Skin of body (tissue), 2 donors: ENCODE data around the gene GNB3. TPM values are rescaled to one million over a fixed set of nuclear protein-coding genes. Genes with fewer than 3 reads are reported as not detected.
A peak's percentile ranks its signal among the peaks of the same experiment; 100 is the strongest.

Experiments used
- DNase-seq: peaks from one replicate; lab custom pipeline; 2025; lab: John Stamatoyannopoulos, UW
- total RNA-seq: library from RNA; depleted of rRNA; stranded (reverse); fragments of >200 nt; gene quantifications from one replicate; pipeline ENCODE4 v1.2.3, GENCODE V29; 2014

Gene GNB3
- total RNA-seq = 2.2 TPM

DNA sequence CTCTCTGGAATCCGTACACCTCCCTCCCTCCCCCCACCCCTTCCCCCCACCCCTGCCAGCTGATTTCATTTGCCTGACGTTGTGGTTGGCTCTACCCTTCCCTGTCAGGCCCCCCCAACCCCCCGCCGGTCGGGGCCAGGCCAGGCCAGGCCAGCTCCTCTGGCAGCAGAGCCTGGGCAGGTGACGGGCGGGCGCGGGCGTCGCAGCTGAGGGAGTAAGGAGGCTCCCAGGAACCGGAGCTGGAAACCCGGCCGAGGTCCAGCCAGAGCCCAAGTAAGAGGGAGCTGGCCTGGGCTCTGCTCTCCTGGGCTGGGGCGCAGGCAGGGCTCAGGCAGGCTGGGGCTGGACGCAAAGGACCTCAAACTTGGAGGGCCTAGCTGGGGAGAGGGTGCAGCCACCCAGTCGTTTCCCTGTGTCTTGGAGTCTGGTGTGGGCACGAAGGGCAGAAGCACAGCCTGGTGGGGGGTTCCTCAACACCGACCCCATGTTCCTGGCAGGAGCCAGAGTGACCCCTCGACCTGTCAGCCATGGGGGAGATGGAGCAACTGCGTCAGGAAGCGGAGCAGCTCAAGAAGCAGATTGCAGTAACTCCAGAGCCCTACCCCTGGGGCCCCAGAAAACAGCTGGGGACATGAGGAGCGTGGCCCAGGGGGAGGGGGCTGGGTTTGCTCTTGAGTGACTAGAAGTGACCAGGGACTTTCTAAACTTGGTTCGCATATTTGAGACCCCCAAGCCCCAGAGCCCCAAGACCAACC, at the start of gene GNB3:
Gene GNB3 (plus strand): TSS at position 165 of the 755 bp plus-strand sequence. CDS start 363 bp downstream, at position 528.
- DNase-seq = no peak

DNA sequence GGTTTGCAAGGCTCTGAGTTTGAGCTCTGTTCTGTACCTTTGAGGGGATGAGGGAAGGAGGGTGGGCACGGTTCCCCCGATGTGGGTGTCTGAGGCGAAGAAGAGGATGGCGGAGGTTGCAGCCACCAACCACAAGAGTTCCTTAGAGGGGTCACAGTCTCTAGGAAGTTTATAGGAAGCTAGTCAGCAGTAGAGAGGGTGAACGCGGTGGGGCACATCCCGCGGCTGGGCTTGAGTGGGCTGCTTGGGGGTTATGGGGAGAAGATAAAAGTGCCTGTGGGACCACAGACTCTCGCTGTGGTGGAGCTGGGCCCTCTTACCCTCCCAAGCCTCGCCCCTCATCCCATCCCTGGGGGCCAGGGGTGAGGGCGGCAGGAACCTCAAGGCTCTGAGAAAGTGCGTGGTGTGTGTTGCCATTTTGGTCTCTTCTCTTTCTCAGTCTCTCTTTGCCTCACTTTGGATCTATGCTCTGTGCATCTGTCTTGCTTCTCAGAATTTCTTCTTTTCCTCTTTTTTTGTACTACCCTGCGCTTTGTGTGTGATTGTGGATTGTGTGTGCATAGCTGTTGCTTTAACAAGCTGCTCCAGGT, 48.7 kb upstream of the GNB3 start:
- DNase-seq = no peak

DNA sequence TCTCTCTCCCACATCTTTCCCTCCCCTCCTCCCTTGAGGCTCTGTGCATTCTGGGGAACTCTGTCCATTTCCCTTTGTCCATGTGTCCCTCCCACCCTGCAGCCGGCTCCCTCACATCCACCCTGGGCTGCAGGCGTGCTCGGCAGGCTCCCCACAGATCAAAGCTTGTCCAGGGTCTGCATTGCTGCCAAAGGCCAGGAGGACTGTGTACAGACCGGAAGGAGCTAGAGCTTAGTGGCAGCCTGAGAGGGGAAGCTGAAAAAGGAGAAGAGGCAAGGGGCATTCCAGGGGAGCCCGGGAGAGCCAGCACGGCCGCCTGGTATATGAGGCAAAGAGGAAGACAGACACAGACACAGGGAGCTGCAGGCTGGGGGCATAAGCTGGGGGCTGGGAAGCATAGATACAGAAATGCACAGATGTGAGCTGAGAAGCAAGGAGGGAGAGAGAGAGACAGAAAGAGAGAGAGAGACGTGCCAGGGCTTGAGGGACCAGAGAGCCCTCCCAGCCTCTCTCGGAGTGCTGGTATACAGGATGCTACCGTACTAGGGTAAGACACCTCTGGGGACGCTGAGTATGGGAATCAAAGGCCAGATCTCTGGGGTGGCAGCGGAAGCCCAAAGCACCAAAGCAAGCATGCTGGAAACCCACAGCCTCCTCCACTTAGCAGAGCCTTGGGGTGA, 48.1 kb upstream of the GNB3 start:
- DNase-seq = no peak

DNA sequence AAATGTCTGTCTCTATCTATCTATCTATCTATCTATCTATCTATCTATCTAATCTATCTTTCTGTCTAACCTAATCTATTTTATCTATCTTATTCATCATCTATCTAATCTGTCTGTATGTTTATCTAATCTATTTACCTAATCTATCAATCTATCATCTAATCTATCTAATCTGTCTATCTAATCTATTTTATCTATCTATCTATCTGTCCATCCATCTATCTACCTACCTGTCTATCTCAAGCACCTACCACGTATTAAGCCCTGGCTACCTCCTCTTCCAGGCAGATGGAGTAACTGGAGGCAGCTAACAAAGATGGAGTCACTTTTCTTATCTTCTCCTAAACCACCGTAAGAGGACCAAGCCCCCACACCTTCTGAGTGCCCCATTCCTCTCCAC, 45.6 kb upstream of the GNB3 start:
- no peak for DNase-seq

DNA sequence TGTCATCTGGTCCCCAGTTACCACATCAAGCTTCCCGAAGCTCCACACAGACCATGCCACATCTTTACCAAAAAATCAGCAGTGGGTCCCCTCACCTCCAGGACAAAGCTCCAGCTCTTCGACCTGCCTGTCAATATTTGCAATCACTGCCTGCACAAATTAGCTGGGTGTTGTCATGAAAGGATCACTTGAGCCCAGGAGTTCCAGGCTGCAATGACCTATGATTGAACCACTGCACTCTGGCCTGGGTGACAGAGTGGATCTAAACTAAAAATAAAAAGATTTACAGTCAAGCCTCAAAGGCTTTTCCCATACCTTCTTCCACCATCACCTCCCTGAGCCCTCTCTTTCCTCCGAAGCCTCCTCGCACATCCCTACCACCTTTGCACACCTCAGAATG, 44.1 kb upstream of the GNB3 start:
- no peak for DNase-seq

DNA sequence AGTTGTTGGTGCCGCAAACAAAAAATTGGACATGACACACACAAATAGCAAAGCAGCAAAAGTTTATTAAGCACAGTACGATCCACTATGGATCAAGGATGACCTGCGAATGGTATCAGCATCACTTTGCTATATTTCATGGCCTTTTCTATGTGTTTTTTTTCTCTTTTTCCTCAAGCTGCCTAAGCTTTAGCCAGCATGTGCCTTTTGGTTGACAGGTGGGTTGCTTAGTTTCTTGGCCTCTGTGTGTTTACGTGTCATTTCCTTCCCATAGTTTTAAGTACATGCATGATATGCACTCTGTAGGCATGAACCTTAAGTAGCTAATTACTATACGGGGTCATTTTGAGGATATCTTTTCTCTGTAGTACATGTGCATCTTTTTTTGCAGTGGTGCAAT, 41.6 kb upstream of the GNB3 start:
- DNase-seq = no peak

DNA sequence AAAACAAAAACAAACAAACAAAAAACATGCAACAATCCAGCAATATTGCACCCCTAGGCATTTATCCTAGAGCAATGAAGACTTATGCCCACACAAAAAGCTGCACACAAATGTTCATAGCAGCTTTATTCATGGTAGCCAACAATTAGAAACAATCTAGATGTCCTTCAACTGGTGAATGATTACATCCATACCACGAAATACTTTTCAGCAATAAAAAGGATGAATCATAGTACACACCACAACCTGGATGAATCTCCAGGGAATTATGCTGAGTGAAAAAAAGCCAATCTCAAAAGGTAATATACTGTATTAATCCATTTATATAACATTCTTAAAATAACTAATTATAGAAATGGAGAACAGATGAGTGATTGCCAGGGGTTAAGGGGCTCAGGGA, 33.6 kb upstream of the GNB3 start:
- DNase-seq = no peak

DNA sequence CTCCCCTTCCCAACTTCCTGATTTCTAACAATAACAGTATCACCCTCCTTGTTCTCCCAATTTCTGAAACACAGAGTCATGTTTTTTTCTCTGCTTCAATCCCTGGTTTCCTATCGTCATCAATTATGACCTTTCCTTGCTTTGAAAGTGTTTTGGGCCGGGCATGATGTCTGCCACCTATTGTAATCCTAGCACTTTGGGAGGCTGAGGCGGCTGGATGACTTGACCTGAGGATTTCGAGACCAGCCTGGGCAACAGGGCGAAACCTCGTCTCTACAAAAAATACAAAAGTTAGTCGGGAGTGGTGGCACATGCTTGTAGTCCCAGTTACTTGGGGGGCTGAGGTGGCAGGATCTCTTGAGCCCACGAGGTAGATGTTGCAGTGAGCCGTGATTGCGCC, 31.7 kb upstream of the GNB3 start:
- DNase-seq = no peak

DNA sequence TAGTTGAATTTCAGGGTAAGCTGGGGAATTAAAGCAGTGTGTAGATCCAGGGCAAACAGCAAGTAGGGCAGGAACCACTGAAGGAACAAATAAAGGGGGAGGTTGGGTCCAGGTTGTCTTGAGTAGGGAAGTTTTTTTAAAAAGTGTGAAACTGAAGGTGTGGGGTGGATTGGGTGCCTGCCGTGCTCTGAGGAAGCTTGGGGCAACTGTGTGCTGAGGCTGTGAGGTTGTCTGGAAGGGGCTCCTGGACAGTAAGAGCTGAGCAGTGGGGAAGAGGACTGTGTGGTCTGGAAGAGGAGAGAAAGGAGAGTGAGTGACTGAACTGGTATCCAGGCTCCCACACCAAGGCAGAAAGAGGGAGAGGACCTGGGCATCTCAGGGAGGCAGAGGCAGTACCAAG, 30.0 kb upstream of the GNB3 start:
- DNase-seq = no peak

DNA sequence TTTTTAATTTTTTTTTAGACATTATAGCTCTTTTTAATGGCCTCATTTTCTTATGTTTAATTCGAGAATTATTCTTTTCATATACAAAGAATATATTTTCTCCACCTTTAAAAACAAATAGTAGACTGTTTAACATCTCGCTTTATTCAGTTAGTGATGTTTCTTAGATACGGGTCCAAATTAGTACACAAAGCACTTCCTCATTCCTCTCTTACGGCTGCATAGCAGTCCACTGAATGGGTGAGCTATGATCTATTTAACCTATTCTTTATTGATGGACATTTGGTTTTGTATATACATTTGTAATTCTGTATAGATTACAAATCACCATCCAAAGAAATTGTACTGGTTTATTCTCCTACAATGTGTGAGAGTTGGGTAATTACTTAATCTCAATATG, 27.4 kb upstream of the GNB3 start:
- no peak for DNase-seq

DNA sequence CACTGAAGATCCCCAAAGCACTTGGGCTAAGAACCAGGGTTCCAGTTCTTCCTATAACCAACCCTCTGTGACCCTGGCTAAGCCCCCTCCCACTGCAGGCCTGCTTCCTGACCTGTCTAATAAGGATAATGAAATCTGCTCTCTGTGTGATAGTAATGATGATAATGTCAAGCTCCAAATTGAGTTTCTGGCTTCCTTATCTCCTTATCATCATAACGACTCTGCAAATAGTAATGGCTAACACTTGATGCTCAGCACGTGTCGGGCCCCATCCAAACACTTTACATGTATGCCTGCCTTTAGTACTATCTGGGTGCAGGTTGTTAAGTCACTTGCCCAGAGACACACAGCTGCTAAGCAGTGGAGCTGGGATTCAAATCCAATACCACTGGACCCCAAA, 24.1 kb upstream of the GNB3 start:
- no peak for DNase-seq

DNA sequence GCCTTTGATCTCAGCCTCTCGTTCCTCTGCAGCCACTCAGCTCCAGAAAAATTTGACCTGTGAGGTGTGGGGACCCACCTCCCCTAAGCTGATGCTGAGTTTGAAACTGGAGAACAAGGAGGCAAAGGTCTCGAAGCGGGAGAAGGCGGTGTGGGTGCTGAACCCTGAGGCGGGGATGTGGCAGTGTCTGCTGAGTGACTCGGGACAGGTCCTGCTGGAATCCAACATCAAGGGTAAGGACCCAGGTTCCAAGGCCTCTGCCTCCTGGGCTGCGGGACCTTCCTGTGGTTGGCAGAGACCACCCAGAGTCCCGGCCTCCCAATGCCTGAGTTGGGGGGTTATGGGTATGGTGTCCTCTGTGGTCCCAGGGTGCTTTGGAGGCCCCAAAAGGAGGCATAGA, 23.6 kb upstream of the GNB3 start:
- DNase-seq = no peak

DNA sequence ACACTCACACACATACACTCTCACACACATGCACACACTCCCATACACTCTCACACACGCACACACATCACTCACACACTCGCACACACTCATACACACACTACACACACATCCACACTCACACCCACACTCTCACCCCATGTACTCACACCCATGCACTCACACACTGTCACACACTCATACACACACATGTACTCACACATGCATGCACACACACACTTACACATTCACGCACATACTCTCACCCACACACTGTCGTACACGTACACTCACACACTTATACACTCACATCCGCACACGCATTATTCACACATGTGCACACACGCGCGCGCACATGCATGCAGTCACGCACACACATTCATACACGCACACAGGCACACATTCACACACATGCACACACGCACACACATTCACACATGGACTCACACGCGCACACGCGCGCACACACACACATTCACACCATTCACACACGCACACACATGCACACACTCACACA, 23.0 kb upstream of the GNB3 start:
- DNase-seq = no peak

DNA sequence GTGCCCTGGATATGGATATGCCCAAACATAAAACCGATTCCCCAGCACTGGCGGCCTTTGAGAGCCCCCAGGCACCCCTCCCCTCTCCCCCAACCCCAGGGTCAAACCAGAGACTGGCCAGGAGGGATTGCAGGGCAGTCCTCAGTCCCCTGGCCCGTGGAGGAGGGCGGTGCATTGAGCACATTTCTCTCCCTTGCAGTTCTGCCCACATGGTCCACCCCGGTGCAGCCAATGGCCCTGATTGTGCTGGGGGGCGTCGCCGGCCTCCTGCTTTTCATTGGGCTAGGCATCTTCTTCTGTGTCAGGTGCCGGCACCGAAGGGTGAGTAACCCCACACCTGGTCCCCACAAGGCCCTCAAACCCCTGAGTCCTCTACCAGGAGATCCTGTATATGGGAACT, 22.5 kb upstream of the GNB3 start:
- no peak for DNase-seq

DNA sequence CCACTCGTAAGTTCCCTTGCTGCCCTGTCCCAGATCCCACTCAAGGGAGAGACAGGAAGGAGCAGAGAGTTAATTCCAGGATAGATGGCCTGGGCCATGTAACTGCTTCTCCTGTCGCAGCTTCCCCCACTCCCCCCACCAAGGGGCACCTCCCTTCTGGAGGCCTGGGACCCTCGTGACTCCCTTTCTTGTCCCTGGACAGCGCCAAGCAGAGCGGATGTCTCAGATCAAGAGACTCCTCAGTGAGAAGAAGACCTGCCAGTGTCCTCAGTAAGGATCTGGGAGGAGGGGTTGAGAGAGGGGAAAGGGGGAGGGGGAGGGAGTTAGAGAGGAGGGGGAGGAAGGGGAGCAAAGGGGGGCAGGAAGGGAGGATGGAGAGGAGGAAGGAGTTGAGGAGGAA, 22.1 kb upstream of the GNB3 start:
- no peak for DNase-seq

DNA sequence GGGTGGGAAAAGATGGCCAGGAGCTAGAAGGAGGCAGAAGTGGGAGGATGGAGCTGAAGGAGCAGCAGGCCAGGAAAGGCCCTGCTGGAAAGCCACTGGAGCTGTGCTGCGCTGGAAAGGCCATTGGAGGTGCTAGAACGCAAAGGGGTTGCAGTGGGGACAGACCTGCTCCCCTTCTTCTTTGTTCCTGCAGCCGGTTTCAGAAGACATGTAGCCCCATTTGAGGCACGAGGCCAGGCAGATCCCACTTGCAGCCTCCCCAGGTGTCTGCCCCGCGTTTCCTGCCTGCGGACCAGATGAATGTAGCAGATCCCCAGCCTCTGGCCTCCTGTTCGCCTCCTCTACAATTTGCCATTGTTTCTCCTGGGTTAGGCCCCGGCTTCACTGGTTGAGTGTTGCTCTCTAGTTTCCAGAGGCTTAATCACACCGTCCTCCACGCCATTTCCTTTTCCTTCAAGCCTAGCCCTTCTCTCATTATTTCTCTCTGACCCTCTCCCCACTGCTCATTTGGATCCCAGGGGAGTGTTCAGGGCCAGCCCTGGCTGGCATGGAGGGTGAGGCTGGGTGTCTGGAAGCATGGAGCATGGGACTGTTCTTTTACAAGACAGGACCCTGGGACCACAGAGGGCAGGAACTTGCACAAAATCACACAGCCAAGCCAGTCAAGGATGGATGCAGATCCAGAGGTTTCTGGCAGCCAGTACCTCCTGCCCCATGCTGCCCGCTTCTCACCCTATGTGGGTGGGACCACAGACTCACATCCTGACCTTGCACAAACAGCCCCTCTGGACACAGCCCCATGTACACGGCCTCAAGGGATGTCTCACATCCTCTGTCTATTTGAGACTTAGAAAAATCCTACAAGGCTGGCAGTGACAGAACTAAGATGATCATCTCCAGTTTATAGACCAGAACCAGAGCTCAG, 21.4 kb upstream of the GNB3 start:
- DNase-seq = no peak

DNA sequence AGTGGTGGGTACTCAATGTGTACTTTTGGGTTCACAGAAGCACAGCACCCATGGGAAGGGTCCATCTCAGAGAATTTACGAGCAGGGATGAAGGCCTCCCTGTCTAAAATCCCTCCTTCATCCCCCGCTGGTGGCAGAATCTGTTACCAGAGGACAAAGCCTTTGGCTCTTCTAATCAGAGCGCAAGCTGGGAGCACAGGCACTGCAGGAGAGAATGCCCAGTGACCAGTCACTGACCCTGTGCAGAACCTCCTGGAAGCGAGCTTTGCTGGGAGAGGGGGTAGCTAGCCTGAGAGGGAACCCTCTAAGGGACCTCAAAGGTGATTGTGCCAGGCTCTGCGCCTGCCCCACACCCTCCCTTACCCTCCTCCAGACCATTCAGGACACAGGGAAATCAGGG, 20.6 kb upstream of the GNB3 start:
- no peak for DNase-seq

DNA sequence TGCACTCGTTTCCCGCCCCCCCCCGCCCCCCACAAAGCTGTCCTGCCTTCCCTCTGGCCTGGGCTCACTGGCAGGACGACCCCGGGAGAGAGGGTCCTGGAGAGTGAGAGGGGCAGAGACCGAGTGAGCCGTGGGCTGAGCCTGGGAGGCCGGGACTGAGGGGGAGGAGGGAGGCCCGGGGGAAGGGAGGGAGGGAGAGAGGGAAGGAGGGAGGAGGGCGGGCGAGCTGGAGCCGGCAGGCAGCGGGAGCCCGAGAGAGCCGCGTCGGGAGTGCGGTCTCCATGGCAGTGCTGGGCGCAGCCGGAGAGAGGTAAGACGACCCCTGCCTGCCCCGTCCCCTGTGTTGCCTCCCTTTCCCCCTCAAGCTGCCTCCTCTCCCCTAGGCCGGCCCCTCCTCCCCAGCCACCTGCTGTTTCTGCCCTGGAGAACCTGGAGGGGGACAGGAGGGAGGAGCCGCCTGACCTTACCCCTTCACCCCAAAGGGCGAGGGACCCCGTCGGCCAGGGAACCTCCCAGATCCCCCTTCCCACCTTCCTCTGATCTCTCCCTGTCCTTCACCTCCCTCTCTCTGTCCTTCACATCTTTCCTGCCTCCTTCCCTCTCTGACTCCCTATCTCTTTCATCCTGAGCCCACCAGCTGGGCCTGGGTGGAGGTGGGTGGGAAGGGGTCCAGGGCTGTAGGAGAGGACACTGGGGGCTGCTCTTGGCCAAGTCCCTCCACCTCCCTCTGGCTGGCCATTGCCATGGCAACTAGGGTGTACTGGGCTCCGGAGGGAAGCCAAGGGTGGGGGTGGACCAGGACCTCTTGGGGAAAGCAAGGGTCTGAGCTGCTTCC, 18.9 kb upstream of the GNB3 start, which contains the start of gene GPR162:
Gene GPR162 (plus strand): TSS at position 231 of the 835 bp plus-strand sequence. CDS start 2,078 bp downstream, outside the sequence.
- DNase-seq = peak; percentile 73

DNA sequence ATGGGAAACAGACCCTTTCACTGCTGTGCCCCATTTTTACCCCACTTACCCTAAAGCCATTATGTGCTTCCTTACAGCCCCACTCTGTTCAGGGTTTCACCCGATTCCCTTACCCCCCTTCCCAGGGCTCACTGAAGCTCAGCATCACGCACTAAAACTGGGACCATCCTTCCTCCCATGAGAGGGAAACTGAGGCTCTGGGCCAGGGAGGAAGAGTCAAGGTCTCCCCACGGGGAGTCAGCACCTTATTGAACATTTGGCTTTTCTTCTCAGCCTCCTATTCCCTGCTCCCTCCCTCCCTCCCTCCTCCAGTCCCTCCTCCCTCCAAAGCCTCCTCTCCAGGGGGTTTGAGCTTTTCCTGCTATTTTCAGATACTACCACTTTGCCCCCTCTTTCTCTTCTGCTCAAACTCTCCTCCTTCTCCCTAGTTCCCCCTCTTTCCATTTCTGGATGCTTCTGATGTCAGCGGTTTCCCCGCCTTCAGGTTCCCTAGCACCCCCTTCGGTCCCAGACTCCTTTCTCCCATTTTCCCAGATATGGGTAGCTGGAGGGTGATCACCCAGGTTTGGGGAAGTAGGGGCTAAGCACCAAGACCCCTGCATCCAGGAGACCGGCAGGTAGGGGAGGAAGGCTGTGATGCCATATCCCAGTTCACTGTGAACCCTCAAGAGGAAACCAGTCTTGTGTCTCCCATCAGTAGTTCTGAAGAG, 18.1 kb upstream of the GNB3 start:
- DNase-seq = no peak
